ENCODE measurements around the gene PDGFRA. TPM values are rescaled to one million over a fixed set of nuclear protein-coding genes. Genes with fewer than 3 reads are reported as not detected.
A peak's percentile ranks its signal among the peaks of the same experiment; 100 is the strongest.
"Not testable (repeated sequence)": the region's sequence is repeated elsewhere in the genome, so short reads cannot be mapped to it uniquely, and the experiment has no call there.

The PDGFRA gene
- total RNA-seq, 6 experiments from 2014 or later: 28.9 to 94.2 (median 88.3) TPM

- no peak; the same call in 1 of the 2 replicates for TF ChIP-seq CTCF (IDR thresholded peaks at IDR 0.05)
- Mint-ChIP-seq H3K27ac (peak overlapping the region; percentile 82), H3K9me3 (no peaks in the 10 kb centered on the region), H3K4me3 (peak overlapping the region; percentile 94), H3K27me3 (ENCODE audit: insufficient read depth) (peaks cover 4% of the 10 kb centered on the region), H3K36me3 (ENCODE audit: low read depth) (peaks cover 19% of the 10 kb centered on the region; the same call in 1 of the 2 replicates), H3K4me1 (ENCODE audit: low read depth) (peaks cover 58% of the 10 kb centered on the region)
- DNase-seq: no peak
Measured at GRCh38 chr4:54231768-54232688, 2.9 kb downstream of the PDGFRA start.

- Mint-ChIP-seq H3K4me1 (ENCODE audit: low read depth) (peaks cover 52% of the 10 kb centered on the region), H3K27ac (peak overlapping the region; percentile 83), H3K4me3 (peak overlapping the region; percentile 94), H3K9me3 (peaks cover 2% of the 10 kb centered on the region; the same call in 1 of the 2 replicates), H3K36me3 (ENCODE audit: low read depth) (peaks cover 28% of the 10 kb centered on the region), H3K27me3 (ENCODE audit: insufficient read depth) (peaks cover 4% of the 10 kb centered on the region)
- DNase-seq: peak; percentile 83
- peak; percentile 86 for TF ChIP-seq CTCF (IDR thresholded peaks at IDR 0.05)
Measured at GRCh38 chr4:54233277-54233696, 4.2 kb downstream of the PDGFRA start.

- Mint-ChIP-seq H3K36me3 (ENCODE audit: low read depth) (peaks cover 34% of the 10 kb centered on the region), H3K4me1 (ENCODE audit: low read depth) (peaks cover 50% of the 10 kb centered on the region), H3K4me3 (peak overlapping the region; percentile 94), H3K27me3 (ENCODE audit: insufficient read depth) (peaks cover 4% of the 10 kb centered on the region), H3K9me3 (peaks cover 4% of the 10 kb centered on the region; the same call in 1 of the 2 replicates), H3K27ac (peak overlapping the region; percentile 83)
- peak; percentile 73 for DNase-seq
- peak; percentile 96 for TF ChIP-seq CTCF (IDR thresholded peaks at IDR 0.05)
Measured at GRCh38 chr4:54233697-54234496, 4.8 kb downstream of the PDGFRA start.

- DNase-seq: no peak
- H3K36me3 Mint-ChIP-seq (ENCODE audit: low read depth): peaks cover 34% of the 10 kb centered on the region
- peaks cover 2% of the 10 kb centered on the region; the same call in 1 of the 2 replicates for H3K27me3 Mint-ChIP-seq (ENCODE audit: insufficient read depth)
- H3K4me3 Mint-ChIP-seq: peak overlapping the region; percentile 94
- H3K27ac Mint-ChIP-seq: peak overlapping the region; percentile 83
- H3K9me3 Mint-ChIP-seq: peaks cover 4% of the 10 kb centered on the region; the same call in 1 of the 2 replicates
- peak; percentile 71 for TF ChIP-seq CTCF (IDR thresholded peaks at IDR 0.05)
- peaks cover 44% of the 10 kb centered on the region for H3K4me1 Mint-ChIP-seq (ENCODE audit: low read depth)
Measured at GRCh38 chr4:54234497-54235205, 5.6 kb downstream of the PDGFRA start.

- Mint-ChIP-seq H3K9me3 (peaks cover 19% of the 10 kb centered on the region), H3K36me3 (ENCODE audit: low read depth) (peaks cover 42% of the 10 kb centered on the region), H3K4me1 (ENCODE audit: low read depth) (peaks cover 39% of the 10 kb centered on the region)
- H3K27ac Mint-ChIP-seq; H3K4me3 Mint-ChIP-seq; DNase-seq; H3K27me3 Mint-ChIP-seq (ENCODE audit: insufficient read depth): not testable (repeated sequence)
Measured at GRCh38 chr4:54236316-54236715, 7.2 kb downstream of the PDGFRA start.
